K562 (cell line): ENCODE measurements around the gene SCRN2. TPM values are rescaled to one million over a fixed set of nuclear protein-coding genes. Genes with fewer than 3 reads are reported as not detected.

Experiments used
- BMI1 ChIP-seq: fragments of 150-350 bp; IDR thresholded peaks from 2 replicates; pipeline ENCODE4 v1.6.1; 2014; ENCODE audit warnings: low read length
- CAMTA2 ChIP-seq: fragments of 250-450 bp; sonication (Bioruptor Pico); conservative IDR thresholded peaks from 2 replicates; pipeline ENCODE4 v1.5.1; 2022
- ETS1 ChIP-seq: conservative IDR thresholded peaks from 2 replicates; pipeline ENCODE4 v1.6.1; 2011; ENCODE audit warnings: low read depth, mild to moderate bottlenecking, low read length; ENCODE audit not compliant: control insufficient read depth
- HDAC3 ChIP-seq: fragments of 450-650 bp; IDR thresholded peaks from 2 replicates; pipeline ENCODE4 v1.6.1; 2018; ENCODE audit warnings: borderline replicate concordance, mild to moderate bottlenecking, moderate library complexity; ENCODE audit not compliant: partially characterized antibody
- MAFF ChIP-seq: IDR thresholded peaks from 2 replicates; pipeline ENCODE4 v1.6.1; 2012; ENCODE audit warnings: low read length, improper control_type of control experiment
- MEF2A ChIP-seq: IDR thresholded peaks from 2 replicates; pipeline ENCODE4 v1.6.1; 2011; ENCODE audit warnings: low read depth, mild to moderate bottlenecking, low read length, moderate library complexity; ENCODE audit not compliant: control insufficient read depth
- MXD1 ChIP-seq: fragments of 250-450 bp; sonication (Bioruptor Pico); IDR thresholded peaks from 2 replicates; pipeline ENCODE4 v1.8.0; 2021; ENCODE audit warnings: borderline replicate concordance, mild to moderate bottlenecking, moderate library complexity; ENCODE audit not compliant: poor library complexity, severe bottlenecking
- PREB ChIP-seq: sonication (generic); formaldehyde crosslinking; IDR thresholded peaks from 2 replicates; pipeline ENCODE4 v1.8.1; 2023; ENCODE audit warnings: mild to moderate bottlenecking, missing genetic modification reagents
- SAP30 ChIP-seq: fragments of 200-600 bp; sonication (generic); IDR thresholded peaks from 2 replicates; pipeline ENCODE4 v1.6.1; 2012; ENCODE audit warnings: borderline replicate concordance, low read depth, mild to moderate bottlenecking, moderate library complexity, low read length, control low read depth, inconsistent platforms; ENCODE audit not compliant: insufficient read depth, poor library complexity, severe bottlenecking
- SP1 ChIP-seq: sonication (generic); formaldehyde crosslinking; IDR thresholded peaks from 2 replicates; pipeline ENCODE4 v1.8.1; 2022; ENCODE audit warnings: mild to moderate bottlenecking, missing genetic modification reagents
- ZBTB7A ChIP-seq: IDR thresholded peaks from 2 replicates; pipeline ENCODE4 v1.6.1; 2011; ENCODE audit warnings: low read depth, mild to moderate bottlenecking, low read length, moderate library complexity, borderline replicate concordance; ENCODE audit not compliant: control insufficient read depth
- ZNF407 ChIP-seq: fragments of 450-650 bp; IDR thresholded peaks from 2 replicates; pipeline ENCODE4 v1.6.1; 2016; ENCODE audit warnings: low read depth
- polyA plus RNA-seq, 8 experiments: library from polyadenylated mRNA; depleted of rRNA in 4 of 8; stranded (reverse) in 5 of 8; unstranded in 3 of 8; fragments of >200 nt; fragmentation: Nextera tagmentation in 2 of 8; fragmentation: Illumina TruSeq in 1 of 8; extraction: Ambion mirVana in 2 of 8; extraction: Trizol in 1 of 8; gene quantifications; 2 replicates each; pipeline versions ENCODE4 v1.2.1 to v1.2.3, GENCODE V29; 2011 to 2014; ENCODE audit warnings: inconsistent platforms in 1 of 8, missing spikeins in 1 of 8
- total RNA-seq, 7 experiments: library from RNA; depleted of rRNA in 6 of 7; stranded (reverse); fragments of >200 nt in 6 of 7; fragmentation: Illumina TruSeq in 2 of 7; extraction: Trizol in 2 of 7; gene quantifications; 2 replicates each; pipeline versions ENCODE4 v1.2.1 to v1.2.3, GENCODE V29; 2011 to 2021; ENCODE audit warnings: low replicate concordance in 1 of 7

Gene SCRN2
- total and polyA plus RNA-seq, 9 of the 15 experiments (the other 6 are each of a cell fraction or from before 2014, with no cell fraction given) = 0.25 to 32.9 (median 13.6) TPM

GRCh38 chr17:47831003-47831933, 9.8 kb downstream of the SCRN2 start, which contains the start of the genes LRRC46 and MRPL10 (continued):
- TF ChIP-seq ETS1 (peak; percentile 66; the same call in 1 of the 2 replicates), SAP30 (peak; percentile 81), SP1 (CRISPR knock-in tag) (peak; percentile 75; the same call in 1 of the 2 replicates), PREB (CRISPR knock-in tag) (no peak), MAFF (no peak), BMI1 (peak; percentile 71), MXD1 (peak; percentile 22), CAMTA2 (CRISPR knock-in tag) (no peak), ZBTB7A (peak; percentile 86), ZNF407 (peak; percentile 95), MEF2A (no peak), HDAC3 (peak; percentile 27)
